ENCODE results near the gene DHX8. TPM values are rescaled to one million over a fixed set of nuclear protein-coding genes. Genes with fewer than 3 reads are reported as not detected.
"Not testable (repeated sequence)": the region's sequence is repeated elsewhere in the genome, so short reads cannot be mapped to it uniquely, and the experiment has no call there.

DHX8 gene
- polyA plus RNA-seq, 1 donor (not counting 4 experiments of a cell fraction or from before 2014, with no cell fraction given), result 30.1 TPM

DNA sequence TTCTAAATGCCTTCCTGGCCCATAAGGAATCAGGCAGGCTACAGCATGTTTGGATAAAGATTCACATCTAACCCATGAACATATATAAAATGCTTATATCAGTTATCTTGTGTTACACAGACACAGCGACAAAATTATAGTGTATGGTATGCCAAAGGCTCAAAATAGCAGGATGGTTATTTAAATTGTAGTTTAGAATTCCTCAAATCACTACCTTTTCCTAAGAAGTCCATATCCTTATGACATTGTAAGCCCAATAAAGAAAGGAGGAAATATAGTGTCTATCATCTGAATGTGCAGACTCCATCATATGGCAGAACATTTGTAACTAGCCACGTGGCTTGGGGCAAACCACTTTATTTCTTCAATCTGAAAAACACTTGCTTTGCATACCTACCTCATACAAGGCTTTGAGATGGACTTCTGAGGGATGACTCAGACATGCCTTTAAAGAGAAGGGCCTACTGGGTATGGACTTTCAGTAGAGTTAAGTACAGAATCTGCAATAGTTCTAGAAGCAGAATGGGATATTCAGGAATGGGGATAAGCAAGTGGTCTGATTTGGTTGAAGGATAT, 12.1 kb upstream of the DHX8 start:
- peak overlapping the region; percentile 40 for H3K4me2 ChIP-seq (ENCODE audit: control insufficient read depth, extremely low read depth, insufficient read depth, low read depth, low read length)
- peak overlapping the region; percentile 52 for H3K27ac ChIP-seq (ENCODE audit: control insufficient read depth, insufficient read depth, low read length)
- peak overlapping the region; percentile 6 for H2AFZ ChIP-seq (ENCODE audit: control insufficient read depth, low read length)
- H4K20me1 ChIP-seq (ENCODE audit: control insufficient read depth, extremely low read depth, insufficient read depth, low read length), result no peaks in the 10 kb centered on the region
- DNase-seq (ENCODE audit: low read depth, low spot score) (no peak), FAIRE-seq (peak; percentile 79)
- no peaks in the 10 kb centered on the region for H3K9me3 ChIP-seq (ENCODE audit: control insufficient read depth, low read depth, low read length)
- no peak overlapping the region for H3K9ac ChIP-seq (ENCODE audit: control insufficient read depth, extremely low read depth, insufficient read depth, low read length)
- no peak for TF ChIP-seq EZH2 (IDR thresholded peaks at IDR 0.05; ENCODE audit: low read length)
- TF ChIP-seq, protein P1, sequence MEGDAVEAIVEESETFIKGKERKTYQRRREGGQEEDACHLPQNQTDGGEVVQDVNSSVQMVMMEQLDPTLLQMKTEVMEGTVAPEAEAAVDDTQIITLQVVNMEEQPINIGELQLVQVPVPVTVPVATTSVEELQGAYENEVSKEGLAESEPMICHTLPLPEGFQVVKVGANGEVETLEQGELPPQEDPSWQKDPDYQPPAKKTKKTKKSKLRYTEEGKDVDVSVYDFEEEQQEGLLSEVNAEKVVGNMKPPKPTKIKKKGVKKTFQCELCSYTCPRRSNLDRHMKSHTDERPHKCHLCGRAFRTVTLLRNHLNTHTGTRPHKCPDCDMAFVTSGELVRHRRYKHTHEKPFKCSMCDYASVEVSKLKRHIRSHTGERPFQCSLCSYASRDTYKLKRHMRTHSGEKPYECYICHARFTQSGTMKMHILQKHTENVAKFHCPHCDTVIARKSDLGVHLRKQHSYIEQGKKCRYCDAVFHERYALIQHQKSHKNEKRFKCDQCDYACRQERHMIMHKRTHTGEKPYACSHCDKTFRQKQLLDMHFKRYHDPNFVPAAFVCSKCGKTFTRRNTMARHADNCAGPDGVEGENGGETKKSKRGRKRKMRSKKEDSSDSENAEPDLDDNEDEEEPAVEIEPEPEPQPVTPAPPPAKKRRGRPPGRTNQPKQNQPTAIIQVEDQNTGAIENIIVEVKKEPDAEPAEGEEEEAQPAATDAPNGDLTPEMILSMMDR (optimal IDR thresholded peaks at IDR 0.05 in 1 of 3, IDR thresholded peaks at IDR 0.05 in 1 of 3, conservative IDR thresholded peaks at IDR 0.05 in 1 of 3; ENCODE audit: extremely low read depth in 1 of 3, insufficient read depth in 2 of 3, low read length in 3 of 3), result no peak
- H3K27me3 ChIP-seq (ENCODE audit: control insufficient read depth, extremely low read depth, insufficient read depth, low read length), result no peaks in the 10 kb centered on the region
- no peaks in the 10 kb centered on the region for H3K9me1 ChIP-seq (ENCODE audit: control insufficient read depth, extremely low read depth, insufficient read depth, low read length)
- H3K4me1 ChIP-seq (ENCODE audit: control insufficient read depth, extremely low read depth, insufficient read depth, low read length), result peaks cover 36% of the 10 kb centered on the region
- dilution Hi-C loops (cut with MboI; ENCODE audit: extremely low pct_ligation_motif_present, low sequenced_read_pairs), result no loop called here
- H3K36me3 ChIP-seq (ENCODE audit: control insufficient read depth in 2 of 2, extremely low read depth in 1 of 2, insufficient read depth in 2 of 2, low read length in 2 of 2), result no peaks in the 10 kb centered on the region
- no peak overlapping the region for H3K4me3 ChIP-seq (ENCODE audit: control insufficient read depth in 2 of 3, extremely low read depth in 1 of 3, insufficient read depth in 2 of 3, low read depth in 1 of 3, low read length in 3 of 3)
- H3K79me2 ChIP-seq (ENCODE audit: control insufficient read depth, insufficient read depth, low read length), result no peaks in the 10 kb centered on the region

DNA sequence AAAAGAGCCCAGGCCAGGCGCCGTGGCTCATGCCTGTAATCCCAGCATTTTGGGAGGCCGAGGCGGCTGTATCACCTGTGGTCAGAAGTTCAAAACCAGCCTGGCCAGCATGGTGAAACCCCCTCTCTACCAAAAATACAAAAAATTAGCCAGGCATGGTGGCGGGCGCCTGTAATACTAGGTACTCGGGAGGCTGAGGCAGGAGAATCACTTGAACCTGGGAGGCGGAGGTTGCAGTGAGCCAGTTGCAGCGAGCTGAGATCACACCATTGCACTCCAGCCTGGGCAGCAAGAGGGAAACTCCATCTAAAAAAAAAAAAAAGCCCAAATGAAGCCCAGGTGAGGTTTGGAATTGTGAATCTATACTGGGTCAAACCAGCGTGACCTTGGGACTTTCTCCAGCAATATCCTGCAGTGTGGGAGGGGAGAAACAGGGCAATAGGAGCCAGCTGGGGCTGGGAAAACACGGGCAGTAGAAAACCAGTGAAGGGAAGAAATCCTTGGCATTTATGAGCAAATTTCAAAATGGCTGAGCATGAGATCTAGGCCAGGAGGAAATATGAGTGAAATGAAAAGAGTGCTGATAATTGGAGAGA, 8.2 kb upstream of the DHX8 start:
- no peak for TF ChIP-seq EZH2 (IDR thresholded peaks at IDR 0.05; ENCODE audit: low read length)
- TF ChIP-seq, protein P1 (optimal IDR thresholded peaks at IDR 0.05 in 1 of 3, IDR thresholded peaks at IDR 0.05 in 1 of 3, conservative IDR thresholded peaks at IDR 0.05 in 1 of 3; ENCODE audit: extremely low read depth in 1 of 3, insufficient read depth in 2 of 3, low read length in 3 of 3), result no peak
- peaks cover 21% of the 10 kb centered on the region for H3K4me1 ChIP-seq (ENCODE audit: control insufficient read depth, extremely low read depth, insufficient read depth, low read length)
- FAIRE-seq (no peak), DNase-seq (ENCODE audit: low read depth, low spot score) (no peak)
- H3K79me2 ChIP-seq (ENCODE audit: control insufficient read depth, insufficient read depth, low read length), result no peaks in the 10 kb centered on the region
- H3K4me3 ChIP-seq (ENCODE audit: control insufficient read depth in 2 of 3, extremely low read depth in 1 of 3, insufficient read depth in 2 of 3, low read depth in 1 of 3, low read length in 3 of 3), result no peak overlapping the region
- H3K9me3 ChIP-seq (ENCODE audit: control insufficient read depth, low read depth, low read length), result no peaks in the 10 kb centered on the region
- no peaks in the 10 kb centered on the region for H3K9me1 ChIP-seq (ENCODE audit: control insufficient read depth, extremely low read depth, insufficient read depth, low read length)
- H4K20me1 ChIP-seq (ENCODE audit: control insufficient read depth, extremely low read depth, insufficient read depth, low read length), result no peaks in the 10 kb centered on the region
- no peak overlapping the region for H3K27ac ChIP-seq (ENCODE audit: control insufficient read depth, insufficient read depth, low read length)
- dilution Hi-C loops (cut with MboI; ENCODE audit: extremely low pct_ligation_motif_present, low sequenced_read_pairs), result no loop called here
- no peak overlapping the region for H2AFZ ChIP-seq (ENCODE audit: control insufficient read depth, low read length)
- H3K36me3 ChIP-seq (ENCODE audit: control insufficient read depth in 2 of 2, extremely low read depth in 1 of 2, insufficient read depth in 2 of 2, low read length in 2 of 2), result no peaks in the 10 kb centered on the region
- H3K4me2 ChIP-seq (ENCODE audit: control insufficient read depth, extremely low read depth, insufficient read depth, low read depth, low read length), result no peak overlapping the region
- no peak overlapping the region for H3K9ac ChIP-seq (ENCODE audit: control insufficient read depth, extremely low read depth, insufficient read depth, low read length)
- no peaks in the 10 kb centered on the region for H3K27me3 ChIP-seq (ENCODE audit: control insufficient read depth, extremely low read depth, insufficient read depth, low read length)

DNA sequence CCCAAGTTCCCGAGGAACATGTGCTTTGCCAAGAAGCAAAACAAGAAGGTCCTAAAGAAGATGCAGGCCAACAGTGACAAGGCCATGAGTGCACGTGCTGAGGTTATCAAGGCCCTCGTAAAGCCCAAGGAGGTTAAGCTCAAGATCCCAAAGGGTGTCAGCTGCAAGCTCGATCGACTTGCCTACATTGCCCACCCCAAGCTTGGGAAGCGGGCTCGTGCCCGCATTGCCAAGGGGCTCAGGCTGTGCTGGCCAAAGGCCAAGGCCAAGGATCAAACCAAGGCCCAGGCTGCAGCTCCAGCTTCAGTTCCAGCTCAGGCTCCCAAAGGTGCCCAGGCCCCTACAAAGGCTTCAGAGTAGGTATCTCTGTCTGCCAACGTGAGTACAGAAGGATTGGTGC, 7.5 kb upstream of the DHX8 start:
- DNase-seq (ENCODE audit: low read depth, low spot score); H3K9ac ChIP-seq (ENCODE audit: control insufficient read depth, extremely low read depth, insufficient read depth, low read length); dilution Hi-C loops (cut with MboI; ENCODE audit: extremely low pct_ligation_motif_present, low sequenced_read_pairs): not testable (repeated sequence)

More for the DNA sequence above, 7.5 kb upstream of the DHX8 start:
- H3K27ac ChIP-seq (ENCODE audit: control insufficient read depth, insufficient read depth, low read length); H3K36me3 ChIP-seq (ENCODE audit: control insufficient read depth in 2 of 2, extremely low read depth in 1 of 2, insufficient read depth in 2 of 2, low read length in 2 of 2); H3K9me3 ChIP-seq (ENCODE audit: control insufficient read depth, low read depth, low read length); H3K4me3 ChIP-seq (ENCODE audit: control insufficient read depth in 2 of 3, extremely low read depth in 1 of 3, insufficient read depth in 2 of 3, low read depth in 1 of 3, low read length in 3 of 3); H4K20me1 ChIP-seq (ENCODE audit: control insufficient read depth, extremely low read depth, insufficient read depth, low read length); H2AFZ ChIP-seq (ENCODE audit: control insufficient read depth, low read length); FAIRE-seq; H3K27me3 ChIP-seq (ENCODE audit: control insufficient read depth, extremely low read depth, insufficient read depth, low read length); H3K4me2 ChIP-seq (ENCODE audit: control insufficient read depth, extremely low read depth, insufficient read depth, low read depth, low read length); H3K79me2 ChIP-seq (ENCODE audit: control insufficient read depth, insufficient read depth, low read length); H3K9me1 ChIP-seq (ENCODE audit: control insufficient read depth, extremely low read depth, insufficient read depth, low read length): not testable (repeated sequence)
- H3K4me1 ChIP-seq (ENCODE audit: control insufficient read depth, extremely low read depth, insufficient read depth, low read length), result peaks cover 17% of the 10 kb centered on the region
